Hepatocyte (in vitro differentiated cells): Measurements from ENCODE around the gene C6orf15.

Experiments used
- CTCF ChIP-seq: fragments of 200-600 bp; sonication (generic); IDR thresholded peaks from 2 replicates; pipeline ENCODE4 v1.5.1; 2016; ENCODE audit warnings: antibody characterized with exemption, mild to moderate bottlenecking; ENCODE audit not compliant: poor library complexity
- EZH2 ChIP-seq: fragments of 200-600 bp; sonication (generic); IDR thresholded peaks from 2 replicates; pipeline ENCODE4 v1.6.1; 2016; ENCODE audit warnings: antibody characterized with exemption, mild to moderate bottlenecking, borderline replicate concordance
- EZH2phosphoT487 ChIP-seq: fragments of 200-600 bp; sonication (generic); IDR thresholded peaks from one replicate; pipeline ENCODE4 v1.6.1; 2018; ENCODE audit warnings: antibody characterized with exemption, mild to moderate bottlenecking, low read depth, moderate library complexity; ENCODE audit not compliant: unreplicated experiment, severe bottlenecking

GRCh38 chr6:31096656-31097055 is 15.7 kb downstream of the C6orf15 start:
- TF ChIP-seq CTCF (no peak), EZH2 (no peak), EZH2phosphoT487 (no peak)
